HG03469 (cell line): ENCODE results near the gene SSBP4.
A peak's percentile ranks its signal among the peaks of the same experiment; 100 is the strongest.

Experiments used
- ATAC-seq: cut with Tn5 transposase; IDR thresholded peaks from one replicate; pipeline ENCODE4 v1.9.1; 2021; ENCODE audit warnings: mild to moderate bottlenecking, moderate library complexity, moderate number of reproducible peaks; ENCODE audit not compliant: unreplicated experiment

The SSBP4 gene

GRCh38 chr19:18419699-18420460 lies 682 bp downstream of the SSBP4 start:
- ATAC-seq: no peak

- ATAC-seq: no peak
Measured at GRCh38 chr19:18420930-18421329, 1.7 kb downstream of the SSBP4 start.

- ATAC-seq: no peak
Measured at GRCh38 chr19:18421371-18421959, 2.3 kb downstream of the SSBP4 start.

DNA sequence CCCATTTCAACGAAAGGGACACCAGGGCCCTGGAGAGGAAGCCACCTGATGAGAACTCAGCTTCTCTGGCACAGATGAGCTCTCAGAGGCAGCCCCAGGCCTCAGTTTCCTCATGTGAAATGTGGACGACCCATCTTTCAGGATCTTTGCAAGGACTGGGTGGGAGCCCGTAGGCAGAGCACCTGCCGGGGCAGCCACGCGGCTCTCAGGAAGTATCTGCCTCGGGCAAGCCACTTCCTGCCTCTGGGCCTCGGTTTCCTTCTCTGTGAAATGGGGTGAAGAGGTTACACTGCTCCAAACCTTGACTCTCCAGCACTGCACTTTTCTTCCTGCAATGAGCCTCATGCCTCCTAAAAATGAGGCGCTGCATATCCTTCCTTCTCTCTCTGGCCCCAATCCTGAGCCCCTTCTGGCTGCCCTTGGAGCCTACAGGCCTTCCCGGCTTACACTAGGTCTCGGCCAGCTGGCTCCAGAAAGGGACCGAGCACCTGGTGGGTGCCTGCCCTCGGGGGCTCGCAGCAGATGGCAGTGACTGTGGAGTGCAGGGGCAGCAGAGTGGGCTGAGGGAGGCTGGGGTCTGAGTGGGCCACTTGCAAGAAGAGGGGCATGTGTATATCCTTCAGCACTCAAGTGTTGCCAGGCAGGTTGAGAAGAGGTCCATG lies 3.5 kb downstream of the SSBP4 start:
- ATAC-seq: no peak

DNA sequence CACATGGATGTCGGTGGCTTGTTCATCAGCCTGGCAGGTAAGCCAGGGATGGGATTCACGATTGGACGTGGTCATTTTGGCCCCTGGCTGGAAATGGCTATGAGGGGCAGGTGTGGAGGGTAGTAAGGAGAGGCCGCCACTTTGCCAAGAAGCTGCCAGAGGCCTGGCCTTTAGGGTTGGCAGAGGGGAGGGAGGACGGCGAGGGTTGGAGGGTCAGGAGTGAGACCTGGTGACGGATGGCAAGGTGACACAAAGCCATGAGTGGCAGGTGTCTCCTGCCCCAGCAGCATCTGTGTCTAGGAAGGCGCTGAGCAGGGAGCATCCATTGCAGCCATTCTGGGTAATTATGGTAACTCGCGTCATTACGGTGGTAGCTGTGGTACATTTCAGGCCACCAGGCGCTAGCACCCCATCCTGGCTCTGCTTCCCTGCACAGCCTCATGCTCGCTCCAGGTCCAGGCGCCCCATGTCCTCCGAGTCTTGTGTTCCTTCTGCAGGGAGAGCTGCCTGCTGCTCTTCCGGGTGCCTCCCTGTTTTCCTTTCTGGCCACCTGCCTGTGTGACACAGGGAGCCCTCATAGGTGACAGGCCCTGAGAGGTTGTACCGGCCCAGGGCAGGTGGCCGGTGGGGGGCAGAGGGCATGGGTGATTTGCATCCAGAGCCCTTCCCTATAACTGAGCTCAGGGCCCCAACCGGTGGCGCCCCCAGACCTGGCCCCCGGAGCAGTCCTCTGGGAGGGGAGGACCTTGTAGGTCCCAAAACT lies 4.2 kb downstream of the SSBP4 start:
- no peak for ATAC-seq

- ATAC-seq: no peak
Measured at GRCh38 chr19:18424122-18424889, 5.1 kb downstream of the SSBP4 start.

DNA sequence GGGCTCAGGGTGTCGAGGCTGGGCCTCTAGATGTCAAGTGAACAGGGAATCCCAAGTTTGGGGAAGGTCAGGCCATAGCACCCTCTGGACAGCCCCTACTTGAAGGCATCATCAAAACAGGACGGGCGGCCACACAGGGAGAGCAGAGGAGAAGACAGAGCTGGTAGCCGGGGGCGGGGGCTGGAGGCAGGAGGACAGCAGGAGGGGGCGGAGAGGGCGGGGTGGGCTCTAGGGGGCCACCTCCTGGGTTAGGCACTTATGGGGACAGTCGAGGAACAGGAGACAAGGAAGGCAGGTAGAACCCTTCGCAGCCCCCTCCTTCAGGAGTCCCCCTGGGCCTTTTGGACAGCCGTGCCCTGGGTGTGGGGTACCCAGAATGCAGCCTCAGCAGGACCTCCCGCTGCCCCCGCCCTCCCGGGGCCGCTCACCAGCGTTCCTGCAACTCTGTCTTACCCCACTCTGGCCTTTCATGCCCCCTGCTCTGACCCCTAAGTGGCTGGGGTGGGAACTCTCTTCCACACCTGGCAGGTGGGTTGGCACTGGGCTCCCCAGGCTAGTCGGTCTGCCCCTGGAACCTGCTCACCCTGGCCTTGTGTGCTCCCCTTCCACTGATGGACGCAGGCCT lies 5.8 kb downstream of the SSBP4 start:
- no peak for ATAC-seq

- no peak for ATAC-seq
Measured at GRCh38 chr19:18425515-18426415, 6.6 kb downstream of the SSBP4 start.

DNA sequence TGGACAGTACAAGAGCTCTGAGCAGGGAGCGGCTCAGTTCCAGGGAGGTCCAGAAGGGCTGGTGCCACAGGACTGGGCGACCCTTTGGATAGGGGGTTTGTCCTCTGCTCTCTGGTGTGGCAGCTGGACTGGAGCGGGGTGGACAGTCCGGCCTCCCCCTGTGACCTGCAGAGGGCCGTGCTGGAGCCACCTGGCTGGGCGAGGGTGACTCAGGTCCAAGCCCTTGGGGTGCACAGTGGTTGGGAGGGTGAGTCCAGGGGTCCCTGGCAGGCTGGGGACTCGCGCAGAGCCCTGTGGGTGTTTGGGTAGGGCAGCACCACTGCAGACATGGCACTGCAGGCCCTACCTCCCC lies 7.2 kb downstream of the SSBP4 start:
- ATAC-seq: no peak

DNA sequence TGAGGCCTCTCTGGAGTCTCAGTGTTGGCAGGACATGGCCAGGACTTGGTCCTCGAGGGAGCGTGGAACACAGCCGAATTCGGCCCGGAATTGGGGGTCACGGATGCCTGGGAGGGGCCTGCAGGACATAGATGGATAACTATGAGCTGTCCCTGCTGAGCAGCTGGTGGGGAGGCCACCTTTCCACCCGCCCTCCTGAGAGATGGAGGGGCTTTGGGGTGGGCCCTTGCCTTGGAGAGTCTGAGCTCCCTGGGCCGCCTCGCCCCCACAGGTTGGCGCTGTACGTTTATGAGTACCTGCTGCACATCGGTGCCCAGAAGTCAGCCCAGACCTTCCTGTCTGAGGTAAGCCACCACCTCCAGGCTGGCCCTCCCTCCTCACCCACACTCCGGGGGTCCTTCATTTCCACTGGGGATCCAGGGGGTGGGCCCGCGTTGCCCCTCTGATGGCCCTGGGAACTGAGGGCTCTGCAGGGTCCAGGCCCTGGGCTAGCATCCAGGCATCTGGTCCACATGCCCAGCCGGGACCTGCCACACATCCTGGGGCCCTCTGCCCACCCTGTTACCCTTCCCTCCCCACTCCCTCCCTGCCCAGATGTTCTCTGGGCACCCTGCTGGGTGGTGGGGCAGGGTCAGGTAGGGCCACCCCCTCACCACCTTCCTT lies 8.0 kb downstream of the SSBP4 start:
- ATAC-seq: no peak

DNA sequence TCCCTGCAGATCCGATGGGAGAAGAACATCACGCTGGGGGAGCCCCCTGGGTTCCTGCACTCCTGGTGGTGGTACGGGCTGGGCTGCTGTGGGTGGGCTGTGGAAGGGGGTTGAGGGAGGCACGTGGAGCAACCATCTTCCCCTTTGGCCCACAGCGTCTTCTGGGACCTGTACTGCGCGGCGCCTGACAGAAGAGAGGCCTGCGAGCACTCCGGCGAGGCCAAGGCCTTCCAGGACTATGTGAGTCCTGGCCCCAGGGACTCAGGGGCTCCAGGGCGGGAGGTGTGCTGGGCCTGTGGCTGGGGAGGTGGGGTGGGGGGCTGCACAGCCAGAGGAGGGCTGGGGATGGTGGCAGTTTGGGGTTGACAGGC lies 8.5 kb downstream of the SSBP4 start:
- ATAC-seq: no peak

GRCh38 chr19:18428173-18428786 lies 9.1 kb downstream of the SSBP4 start:
- no peak for ATAC-seq

DNA sequence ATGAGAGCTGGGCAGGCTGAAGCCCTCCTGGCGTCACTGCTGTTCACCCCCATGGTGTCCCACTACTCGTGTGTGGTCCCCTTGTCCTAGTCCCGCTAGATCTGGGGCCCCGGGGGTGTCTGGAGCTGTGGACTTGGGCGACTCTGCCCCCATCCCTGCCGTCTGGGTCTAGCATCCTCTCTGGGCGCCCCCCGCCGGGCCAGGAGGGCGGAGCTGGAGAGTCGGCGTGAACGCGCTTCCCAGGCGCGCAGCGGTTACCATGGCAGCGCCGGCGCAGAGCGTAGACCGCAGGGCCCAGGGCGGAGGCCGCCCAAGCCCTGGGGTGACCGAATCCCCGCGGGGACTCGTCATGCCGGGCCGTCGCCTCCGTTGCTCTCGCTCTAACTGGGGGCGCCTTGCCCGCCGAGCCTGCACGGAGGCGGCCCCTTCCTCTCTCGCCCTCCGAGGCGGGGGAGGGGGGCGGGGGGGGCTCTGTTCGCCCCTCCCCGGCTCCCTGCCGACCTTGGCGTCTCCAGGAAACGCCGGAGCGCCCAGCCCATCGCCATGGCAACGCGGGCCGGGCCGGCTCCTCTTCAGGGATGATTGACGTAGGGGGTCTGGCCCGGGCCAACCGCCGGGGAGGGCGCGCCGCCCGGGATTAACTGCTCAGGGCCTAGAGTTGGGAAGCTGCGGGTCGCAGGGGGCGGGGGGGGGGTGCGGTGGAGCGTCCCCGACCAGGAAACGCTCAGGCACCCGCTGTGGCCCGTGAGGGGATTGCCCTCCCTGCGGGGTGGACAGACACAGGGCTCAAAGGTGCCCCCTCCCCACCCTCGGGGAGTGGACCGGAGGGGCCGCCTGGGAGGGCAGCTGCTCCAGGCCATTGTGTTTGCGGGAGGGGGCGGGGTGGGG lies 9.8 kb downstream of the SSBP4 start:
- ATAC-seq: peak; percentile 56

- ATAC-seq: no peak
Measured at GRCh38 chr19:18429717-18430416, 10.7 kb downstream of the SSBP4 start.

- ATAC-seq: no peak
Measured at GRCh38 chr19:18430417-18431144, 11.4 kb downstream of the SSBP4 start.
